ELR (cell line): ENCODE data around the gene AMDHD2.
A peak's percentile ranks its signal among the peaks of the same experiment; 100 is the strongest.
"Not testable (repeated sequence)": the region's sequence is repeated elsewhere in the genome, so short reads cannot be mapped to it uniquely, and the experiment has no call there.

Experiments
- DNase-seq: peaks from one replicate; pipeline ENCODE4 v3.0.0-alpha.2; 2015; ENCODE audit warnings: low read depth

Gene AMDHD2

GRCh38 chr16:2520097-2520783 lies at the start of gene AMDHD2:
TSS of gene AMDHD2 (plus strand) at chr16:2520371. CDS start at chr16:2520459, 88 bp downstream.
- peak; percentile 94 for DNase-seq

GRCh38 chr16:2470603-2471015 lies 49.6 kb upstream of the AMDHD2 start:
- DNase-seq: no peak

GRCh38 chr16:2471016-2471652 lies 49.0 kb upstream of the AMDHD2 start, which contains the start of gene NTN3:
TSS of gene NTN3 (plus strand) at chr16:2471297. CDS start at chr16:2471702, 405 bp downstream.
- DNase-seq: no peak

GRCh38 chr16:2471653-2472487 lies 48.3 kb upstream of the AMDHD2 start:
- no peak for DNase-seq

- DNase-seq: no peak
Observed at GRCh38 chr16:2472488-2472864, 47.7 kb upstream of the AMDHD2 start.

- no peak for DNase-seq
Observed at GRCh38 chr16:2472885-2473445, 47.2 kb upstream of the AMDHD2 start.

- DNase-seq: no peak
Observed at GRCh38 chr16:2473446-2473926, 46.7 kb upstream of the AMDHD2 start.

GRCh38 chr16:2473999-2474876 lies 45.9 kb upstream of the AMDHD2 start:
- peak; percentile 55 for DNase-seq

GRCh38 chr16:2474877-2475412 lies 45.2 kb upstream of the AMDHD2 start, which contains the start of gene TBC1D24:
TSS of gene TBC1D24 (plus strand) at chr16:2475127. CDS start at chr16:2496149, 21,022 bp downstream.
- peak; percentile 82 for DNase-seq

GRCh38 chr16:2475413-2476344 lies 44.5 kb upstream of the AMDHD2 start:
- DNase-seq: peak; percentile 36

- DNase-seq: no peak
Observed at GRCh38 chr16:2476345-2476720, 43.8 kb upstream of the AMDHD2 start.

GRCh38 chr16:2476741-2477140 lies 43.4 kb upstream of the AMDHD2 start:
- no peak for DNase-seq

- DNase-seq: no peak
Observed at GRCh38 chr16:2477327-2477726, 42.8 kb upstream of the AMDHD2 start.

- DNase-seq: no peak
Observed at GRCh38 chr16:2478279-2478678, 41.9 kb upstream of the AMDHD2 start.

GRCh38 chr16:2479996-2480395 lies 40.2 kb upstream of the AMDHD2 start:
- not testable (repeated sequence) for DNase-seq

- no peak for DNase-seq
Observed at GRCh38 chr16:2480948-2481347, 39.2 kb upstream of the AMDHD2 start.

GRCh38 chr16:2481676-2482075 lies 38.5 kb upstream of the AMDHD2 start:
- no peak for DNase-seq

- no peak for DNase-seq
Observed at GRCh38 chr16:2482249-2482648, 37.9 kb upstream of the AMDHD2 start.

- peak; percentile 65 for DNase-seq
Observed at GRCh38 chr16:2482708-2483534, 37.2 kb upstream of the AMDHD2 start.
